ENCODE measurements around the gene CANT1. TPM values are rescaled to one million over a fixed set of nuclear protein-coding genes. Genes with fewer than 3 reads are reported as not detected.

CANT1 gene
- total RNA-seq, 5 donors from 2014 or later (not counting 1 experiment from before 2014, with no cell fraction given): 46.2 to 63.1 (median 57.7) TPM

DNA sequence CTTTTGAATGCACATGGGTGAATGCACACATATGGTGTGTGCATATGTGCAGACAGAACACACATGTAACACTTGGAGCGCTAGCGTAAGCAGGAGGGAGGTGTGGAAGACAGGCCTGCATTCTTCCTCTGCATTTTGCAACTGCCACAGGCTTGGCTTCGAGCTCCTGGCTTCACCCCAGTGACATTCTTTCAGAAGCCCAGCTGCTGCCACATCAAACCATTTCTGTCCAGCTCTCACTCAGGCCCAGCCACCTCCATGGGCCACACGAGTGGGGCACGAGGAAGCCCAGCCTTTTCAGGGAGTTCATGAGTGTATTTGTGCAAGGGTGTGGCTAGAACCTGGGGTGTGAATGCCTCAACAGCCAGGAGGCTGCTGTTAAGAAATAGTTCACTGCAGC lies 48.6 kb downstream of the CANT1 start:
- no peaks in the 10 kb centered on the region for H3K9me3 Mint-ChIP-seq

DNA sequence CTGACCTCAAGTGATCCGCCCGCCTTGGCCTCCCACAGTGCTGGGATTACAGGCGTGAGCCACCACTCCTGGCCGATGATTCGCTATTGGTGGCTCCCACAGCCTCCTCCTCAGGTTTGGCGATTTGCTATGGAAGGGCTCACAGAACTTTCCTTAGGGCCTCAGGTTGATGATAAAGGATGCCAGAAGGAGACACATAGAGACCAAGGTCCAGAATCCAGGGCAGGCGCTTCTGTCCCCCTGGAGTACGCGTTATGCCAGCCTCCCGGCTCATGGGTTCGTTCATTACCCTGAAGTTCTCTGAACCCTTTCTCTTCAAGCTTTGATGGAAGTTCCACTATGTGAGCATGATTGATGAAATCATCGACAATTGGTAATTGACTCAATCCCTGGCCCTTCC lies 49.8 kb downstream of the CANT1 start:
- CTCF ChIA-PET: no interaction called here
- Histone ChIP-seq H3K36me3 (ENCODE audit: control insufficient read depth in 2 of 2, extremely low read depth in 1 of 2, insufficient read depth in 1 of 2, low read length in 1 of 2) (no peaks in the 10 kb centered on the region), H3K27me3 (replicated peaks in 1 of 2; ENCODE audit: control insufficient read depth in 2 of 2, extremely low read depth in 1 of 2, insufficient read depth in 2 of 2, low read length in 1 of 2) (peaks cover 0 to 17% of the 10 kb centered on the region in 2 experiments), H3K27ac (ENCODE audit: low read length) (no peak overlapping the region), H3K4me1 (ENCODE audit: control insufficient read depth in 1 of 2, extremely low read depth in 1 of 2, insufficient read depth in 2 of 2, low read length in 2 of 2) (no peaks in the 10 kb centered on the region), H3K9me3 (no peaks in the 10 kb centered on the region), H3K4me3 (ENCODE audit: control insufficient read depth in 1 of 2, extremely low read depth in 1 of 2, low read length in 1 of 2) (no peak overlapping the region)
- Mint-ChIP-seq H3K36me3 (no peaks in the 10 kb centered on the region), H3K4me3 (no peak overlapping the region), H3K9me3 (no peaks in the 10 kb centered on the region), H3K27me3 (peaks cover 0 to 7% of the 10 kb centered on the region in 2 donors), H3K27ac (no peak overlapping the region), H3K4me1 (no peaks in the 10 kb centered on the region)
- DNase-seq (no peak), ATAC-seq (replicated peaks in 1 of 4) (no peak)
- POLR2A ChIA-PET: no interaction called here
- 96% methylated on average over 9 of the region's 12 CpGs for WGBS (ENCODE audit: insufficient coverage)

More for the DNA sequence above, 48.6 kb downstream of the CANT1 start:
- H3K9me3 ChIP-seq: no peaks in the 10 kb centered on the region
- ATAC-seq (replicated peaks in 1 of 4) (no peak), DNase-seq (no peak)
- no peak overlapping the region for H3K4me3 Mint-ChIP-seq
- CTCF ChIA-PET: no interaction called here
- POLR2A ChIA-PET: no interaction called here
- peaks cover 0 to 5% of the 10 kb centered on the region in 2 donors for H3K27me3 Mint-ChIP-seq
- no peaks in the 10 kb centered on the region for H3K36me3 ChIP-seq (ENCODE audit: control insufficient read depth in 2 of 2, extremely low read depth in 1 of 2, insufficient read depth in 1 of 2, low read length in 1 of 2)
- 69% methylated on average over 4 of the region's 5 CpGs for WGBS (ENCODE audit: insufficient coverage)
- H3K27ac Mint-ChIP-seq: no peak overlapping the region
- H3K4me3 ChIP-seq (ENCODE audit: control insufficient read depth in 1 of 2, extremely low read depth in 1 of 2, low read length in 1 of 2): no peak overlapping the region
- no peaks in the 10 kb centered on the region for H3K4me1 Mint-ChIP-seq
- no peaks in the 10 kb centered on the region for H3K4me1 ChIP-seq (ENCODE audit: control insufficient read depth in 1 of 2, extremely low read depth in 1 of 2, insufficient read depth in 2 of 2, low read length in 2 of 2)
- H3K27ac ChIP-seq (ENCODE audit: low read length): no peak overlapping the region
- H3K27me3 ChIP-seq (replicated peaks in 1 of 2; ENCODE audit: control insufficient read depth in 2 of 2, extremely low read depth in 1 of 2, insufficient read depth in 2 of 2, low read length in 1 of 2): peaks cover 0 to 11% of the 10 kb centered on the region in 2 experiments
- H3K36me3 Mint-ChIP-seq: no peaks in the 10 kb centered on the region

DNA sequence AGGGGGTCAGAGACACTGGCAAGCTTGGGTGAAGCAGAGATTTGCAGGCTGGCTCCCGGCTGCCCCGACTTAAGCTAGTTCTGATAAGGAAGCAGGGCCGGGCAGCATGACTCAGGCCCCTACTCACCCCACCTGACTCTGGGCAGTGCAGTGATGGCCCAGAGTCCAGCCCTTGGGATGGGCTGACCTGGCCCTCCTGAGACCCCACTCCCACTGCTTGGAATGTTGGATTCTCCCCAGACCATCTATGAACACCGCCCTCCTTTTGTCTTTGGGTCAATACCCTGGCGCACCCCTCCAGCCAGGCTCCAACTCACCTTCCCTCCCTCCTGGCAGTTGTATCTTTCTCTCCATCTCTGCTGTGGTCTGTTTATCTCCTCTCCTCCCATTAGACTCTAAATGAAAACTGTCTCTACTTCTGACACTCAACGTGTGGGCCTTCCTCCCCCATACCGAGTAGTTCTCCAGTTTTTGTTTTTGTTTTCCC lies 50.9 kb downstream of the CANT1 start:
- H3K27me3 ChIP-seq (replicated peaks in 1 of 2; ENCODE audit: control insufficient read depth in 2 of 2, extremely low read depth in 1 of 2, insufficient read depth in 2 of 2, low read length in 1 of 2): peaks cover 0 to 20% of the 10 kb centered on the region in 2 experiments
- ATAC-seq (replicated peaks in 1 of 4): no peak
- Mint-ChIP-seq H3K4me1 (no peaks in the 10 kb centered on the region), H3K36me3 (no peaks in the 10 kb centered on the region), H3K9me3 (no peaks in the 10 kb centered on the region), H3K27me3 (peaks cover 0 to 7% of the 10 kb centered on the region in 2 donors), H3K4me3 (no peak overlapping the region), H3K27ac (no peak overlapping the region)
- H3K9me3 ChIP-seq: no peaks in the 10 kb centered on the region
- CTCF ChIA-PET: interaction anchor here in 1 of 2 donors (0.7 kb wide), 1 partner anchor 16 kb away, joined by 5 read pairs; no protein-coding TSS in a partner anchor
- H3K4me1 ChIP-seq (ENCODE audit: control insufficient read depth in 1 of 2, extremely low read depth in 1 of 2, insufficient read depth in 2 of 2, low read length in 2 of 2): no peaks in the 10 kb centered on the region
- no peak overlapping the region for H3K27ac ChIP-seq (ENCODE audit: low read length)
- H3K4me3 ChIP-seq (ENCODE audit: control insufficient read depth in 1 of 2, extremely low read depth in 1 of 2, low read length in 1 of 2): no peak overlapping the region
- POLR2A ChIA-PET: no interaction called here
- no peaks in the 10 kb centered on the region for H3K36me3 ChIP-seq (ENCODE audit: control insufficient read depth in 2 of 2, extremely low read depth in 1 of 2, insufficient read depth in 1 of 2, low read length in 1 of 2)
- no peak for DNase-seq
- WGBS (ENCODE audit: insufficient coverage): 90% methylated on average over 6 of the region's 7 CpGs

DNA sequence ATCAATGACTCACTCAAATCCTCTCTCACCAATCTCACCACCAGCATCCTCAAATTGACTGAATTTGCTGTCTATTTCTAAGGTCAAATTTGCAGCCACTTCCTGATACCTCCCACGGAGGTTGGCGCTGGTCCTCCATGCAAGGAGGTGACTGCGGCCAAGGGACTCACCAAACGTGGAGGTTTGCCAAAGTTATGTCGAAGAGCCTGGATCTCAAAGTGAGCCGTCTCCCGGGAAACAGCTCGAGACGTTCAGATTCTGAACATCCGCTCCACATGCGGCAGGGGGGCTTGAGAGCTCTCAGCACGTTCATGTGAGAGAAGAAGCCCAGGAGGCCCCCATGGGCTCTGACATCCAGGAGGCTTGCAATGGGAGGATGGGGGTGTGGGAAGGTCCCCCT lies 52.4 kb downstream of the CANT1 start:
- 88% methylated on average over 11 of the region's 12 CpGs for WGBS (ENCODE audit: insufficient coverage)
- no peak for DNase-seq
- peaks cover 0 to 12% of the 10 kb centered on the region in 2 donors for H3K27me3 Mint-ChIP-seq
- H3K27me3 ChIP-seq (replicated peaks in 1 of 2; ENCODE audit: control insufficient read depth in 2 of 2, extremely low read depth in 1 of 2, insufficient read depth in 2 of 2, low read length in 1 of 2): peaks cover 0 to 27% of the 10 kb centered on the region in 2 experiments
- H3K36me3 Mint-ChIP-seq: no peaks in the 10 kb centered on the region
- H3K4me1 Mint-ChIP-seq: no peaks in the 10 kb centered on the region
- H3K27ac Mint-ChIP-seq: no peak overlapping the region
- ChIA-PET POLR2A (no interaction called here), CTCF (no interaction called here)
- no peaks in the 10 kb centered on the region for H3K9me3 ChIP-seq
- H3K27ac ChIP-seq (ENCODE audit: low read length): no peak overlapping the region
- H3K4me3 Mint-ChIP-seq: no peak overlapping the region
- no peak for ATAC-seq (replicated peaks in 1 of 4)
- no peaks in the 10 kb centered on the region for H3K36me3 ChIP-seq (ENCODE audit: control insufficient read depth in 2 of 2, extremely low read depth in 1 of 2, insufficient read depth in 1 of 2, low read length in 1 of 2)
- no peak overlapping the region for H3K4me3 ChIP-seq (ENCODE audit: control insufficient read depth in 1 of 2, extremely low read depth in 1 of 2, low read length in 1 of 2)
- no peaks in the 10 kb centered on the region for H3K4me1 ChIP-seq (ENCODE audit: control insufficient read depth in 1 of 2, extremely low read depth in 1 of 2, insufficient read depth in 2 of 2, low read length in 2 of 2)
- no peaks in the 10 kb centered on the region for H3K9me3 Mint-ChIP-seq

DNA sequence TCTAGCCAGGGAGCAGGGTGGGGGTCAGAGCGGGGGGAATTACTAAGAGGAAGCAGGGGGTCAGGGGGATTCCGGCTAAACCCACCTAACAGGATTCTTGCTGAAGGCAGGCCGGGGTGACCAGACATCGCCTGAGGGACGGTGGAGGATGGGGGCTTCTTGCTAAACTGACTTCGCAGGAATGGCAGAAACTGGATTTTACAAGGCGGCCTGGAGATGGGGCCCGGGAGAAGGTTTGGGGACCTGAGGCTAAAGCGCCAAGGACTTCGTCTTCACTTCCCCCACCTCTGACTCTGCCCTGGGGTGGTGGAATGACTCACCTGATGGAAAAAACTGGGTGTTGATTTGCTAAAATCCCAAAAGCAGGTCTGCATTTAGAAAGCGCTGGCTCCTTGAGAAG lies 53.3 kb downstream of the CANT1 start:
- no peaks in the 10 kb centered on the region for H3K4me1 ChIP-seq (ENCODE audit: control insufficient read depth in 1 of 2, extremely low read depth in 1 of 2, insufficient read depth in 2 of 2, low read length in 2 of 2)
- H3K9me3 ChIP-seq: no peaks in the 10 kb centered on the region
- peaks cover 0 to 12% of the 10 kb centered on the region in 2 donors for H3K27me3 Mint-ChIP-seq
- DNase-seq (no peak), ATAC-seq (replicated peaks in 1 of 4) (no peak)
- H3K36me3 ChIP-seq (ENCODE audit: control insufficient read depth in 2 of 2, extremely low read depth in 1 of 2, insufficient read depth in 1 of 2, low read length in 1 of 2): no peaks in the 10 kb centered on the region
- H3K27me3 ChIP-seq (replicated peaks in 1 of 2; ENCODE audit: control insufficient read depth in 2 of 2, extremely low read depth in 1 of 2, insufficient read depth in 2 of 2, low read length in 1 of 2): peaks cover 0 to 30% of the 10 kb centered on the region in 2 experiments
- H3K27ac ChIP-seq (ENCODE audit: low read length): no peak overlapping the region
- H3K27ac Mint-ChIP-seq: no peak overlapping the region
- H3K4me1 Mint-ChIP-seq: no peaks in the 10 kb centered on the region
- H3K4me3 ChIP-seq (ENCODE audit: control insufficient read depth in 1 of 2, extremely low read depth in 1 of 2, low read length in 1 of 2): no peak overlapping the region
- H3K4me3 Mint-ChIP-seq: no peak overlapping the region
- WGBS (ENCODE audit: insufficient coverage): 81% methylated on average over 7 of the region's 11 CpGs
- H3K9me3 Mint-ChIP-seq: peaks cover 0 to 3% (median 0%) of the 10 kb centered on the region in 3 donors
- POLR2A ChIA-PET: no interaction called here
- H3K36me3 Mint-ChIP-seq: no peaks in the 10 kb centered on the region
- CTCF ChIA-PET: no interaction called here

DNA sequence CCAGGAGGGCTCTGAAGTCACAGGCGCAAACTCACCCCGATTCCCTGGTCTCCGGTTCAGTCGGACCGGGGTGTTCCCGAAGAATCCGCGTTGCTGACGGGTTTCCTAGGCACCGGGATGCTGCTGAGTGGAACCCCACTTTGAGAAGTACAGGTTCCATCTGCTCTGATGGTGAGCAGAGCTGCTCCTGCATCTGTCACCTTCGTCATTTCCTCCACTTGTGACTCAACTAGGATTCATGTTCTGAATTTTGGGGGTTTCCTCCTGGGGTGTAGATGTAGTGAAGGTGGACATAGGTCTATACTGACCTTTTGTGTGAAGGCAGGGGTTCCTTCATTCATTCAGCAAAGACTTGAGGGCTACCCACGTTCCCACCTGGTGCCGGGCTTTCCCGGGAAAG lies 54.9 kb downstream of the CANT1 start:
- H3K27me3 ChIP-seq (replicated peaks in 1 of 2; ENCODE audit: control insufficient read depth in 2 of 2, extremely low read depth in 1 of 2, insufficient read depth in 2 of 2, low read length in 1 of 2): peaks cover 0 to 34% of the 10 kb centered on the region in 2 experiments
- no peaks in the 10 kb centered on the region for H3K9me3 ChIP-seq
- DNase-seq (no peak), ATAC-seq (replicated peaks in 1 of 4) (no peak)
- Mint-ChIP-seq H3K4me1 (no peaks in the 10 kb centered on the region), H3K36me3 (peaks cover 3% of the 10 kb centered on the region), H3K27me3 (peaks cover 0 to 12% of the 10 kb centered on the region in 2 donors), H3K9me3 (peaks cover 8 to 18% (median 9%) of the 10 kb centered on the region in 3 donors), H3K27ac (no peak overlapping the region), H3K4me3 (no peak overlapping the region)
- CTCF ChIA-PET: no interaction called here
- WGBS (ENCODE audit: insufficient coverage): 76% methylated on average over 13 of the region's 14 CpGs
- H3K27ac ChIP-seq (ENCODE audit: low read length): no peak overlapping the region
- no peaks in the 10 kb centered on the region for H3K4me1 ChIP-seq (ENCODE audit: control insufficient read depth in 1 of 2, extremely low read depth in 1 of 2, insufficient read depth in 2 of 2, low read length in 2 of 2)
- POLR2A ChIA-PET: no interaction called here
- H3K36me3 ChIP-seq (ENCODE audit: control insufficient read depth in 2 of 2, extremely low read depth in 1 of 2, insufficient read depth in 1 of 2, low read length in 1 of 2): peaks cover 0 to 5% of the 10 kb centered on the region in 2 donors
- H3K4me3 ChIP-seq (ENCODE audit: control insufficient read depth in 1 of 2, extremely low read depth in 1 of 2, low read length in 1 of 2): no peak overlapping the region
